ENCODE data around the gene TSLP.
A peak's percentile ranks its signal among the peaks of the same experiment; 100 is the strongest.

TSLP gene

GRCh38 chr5:111071413-111071812 lies at the start of gene TSLP:
Gene TSLP, plus strand, starts transcription at chr5:111071713. Its CDS starts 178 bp downstream, at chr5:111071891.
- no peak for DNase-seq

- no peak for DNase-seq
These were observed 49.2 kb upstream of the TSLP start for GRCh38 chr5:111022301-111022700.

GRCh38 chr5:111028865-111029264 lies 42.6 kb upstream of the TSLP start:
- no peak for DNase-seq

- no peak for DNase-seq
These were observed 27.6 kb upstream of the TSLP start for GRCh38 chr5:111043712-111044506.

- DNase-seq: no peak
These were observed 13.4 kb upstream of the TSLP start for GRCh38 chr5:111058064-111058463.

GRCh38 chr5:111060169-111060568 lies 11.3 kb upstream of the TSLP start:
- DNase-seq: no peak

GRCh38 chr5:111061618-111062017 lies 9.9 kb upstream of the TSLP start:
- no peak for DNase-seq

- no peak for DNase-seq
These were observed 7.7 kb upstream of the TSLP start for GRCh38 chr5:111063709-111064322.

- no peak for DNase-seq
These were observed 5.1 kb upstream of the TSLP start for GRCh38 chr5:111066261-111066938.

GRCh38 chr5:111068213-111068612 lies 3.3 kb upstream of the TSLP start:
- no peak for DNase-seq

GRCh38 chr5:111069839-111070238 lies 1.7 kb upstream of the TSLP start:
- DNase-seq: no peak

- DNase-seq: no peak
These were observed 1.0 kb upstream of the TSLP start for GRCh38 chr5:111070272-111071134.

GRCh38 chr5:111072949-111073682 lies 1.6 kb downstream of the TSLP start:
- DNase-seq: peak; percentile 50

- DNase-seq: no peak
These were observed 2.7 kb downstream of the TSLP start for GRCh38 chr5:111074244-111074643.

- no peak for DNase-seq
These were observed 4.0 kb downstream of the TSLP start for GRCh38 chr5:111075520-111075919.

GRCh38 chr5:111076091-111076490 lies 4.6 kb downstream of the TSLP start:
- DNase-seq: no peak

- no peak for DNase-seq
These were observed 6.2 kb downstream of the TSLP start for GRCh38 chr5:111077678-111078077.

GRCh38 chr5:111079846-111080245 lies 8.3 kb downstream of the TSLP start:
- no peak for DNase-seq

- peak; percentile 35 for DNase-seq
These were observed 11.8 kb downstream of the TSLP start for GRCh38 chr5:111083323-111083722.

- peak; percentile 87 for DNase-seq
These were observed 20.7 kb downstream of the TSLP start, which contains the start of gene WDR36 for GRCh38 chr5:111092062-111092853. Gene WDR36, plus strand, starts transcription at chr5:111092348. Its CDS starts 109 bp downstream, at chr5:111092457.

- DNase-seq: no peak
These were observed 24.5 kb downstream of the TSLP start for GRCh38 chr5:111095982-111096381.

All from GDM1 (cell line).